HAP-1 (cell line): ENCODE measurements around the gene RAB12.
"Not testable (repeated sequence)": the region's sequence is repeated elsewhere in the genome, so short reads cannot be mapped to it uniquely, and the experiment has no call there.

Source experiments
- DNase-seq, 2 experiments: peaks; one replicate each; pipeline ENCODE4 v3.0.0-alpha.2; 2016 to 2020; ENCODE audit warnings: low spot score in 2 of 2
- H3K27me3 ChIP-seq: fragments of 250-450 bp; sonication (Bioruptor Pico); 2 replicates; pipeline ENCODE4 v1.5.1; 2020; ENCODE audit warnings: low read depth, mild to moderate bottlenecking, moderate library complexity
- H3K36me3 ChIP-seq: fragments of 250-450 bp; sonication (Bioruptor Pico); replicated peaks from 2 replicates; pipeline ENCODE4 v1.5.1; 2020; ENCODE audit warnings: mild to moderate bottlenecking
- H3K4me1 ChIP-seq: fragments of 250-450 bp; sonication (Bioruptor Pico); 2 replicates; pipeline ENCODE4 v1.5.1; 2020; ENCODE audit warnings: mild to moderate bottlenecking
- H3K4me3 ChIP-seq: fragments of 250-450 bp; sonication (Bioruptor Pico); 2 replicates; pipeline ENCODE4 v1.5.1; 2020; ENCODE audit warnings: mild to moderate bottlenecking, moderate library complexity
- H3K9me3 ChIP-seq: fragments of 250-450 bp; sonication (Bioruptor Pico); 2 replicates; pipeline ENCODE4 v1.5.1; 2020; ENCODE audit warnings: mild to moderate bottlenecking, moderate library complexity
- in situ Hi-C: fragments of 300-500 bp; cut with MboI; formaldehyde crosslinking; loops from 3 replicates; pipeline ENCODE4 v1.14.3; 2020; ENCODE audit warnings: low sequenced_read_pairs, inconsistent platforms, mixed read lengths

RAB12 gene

DNA sequence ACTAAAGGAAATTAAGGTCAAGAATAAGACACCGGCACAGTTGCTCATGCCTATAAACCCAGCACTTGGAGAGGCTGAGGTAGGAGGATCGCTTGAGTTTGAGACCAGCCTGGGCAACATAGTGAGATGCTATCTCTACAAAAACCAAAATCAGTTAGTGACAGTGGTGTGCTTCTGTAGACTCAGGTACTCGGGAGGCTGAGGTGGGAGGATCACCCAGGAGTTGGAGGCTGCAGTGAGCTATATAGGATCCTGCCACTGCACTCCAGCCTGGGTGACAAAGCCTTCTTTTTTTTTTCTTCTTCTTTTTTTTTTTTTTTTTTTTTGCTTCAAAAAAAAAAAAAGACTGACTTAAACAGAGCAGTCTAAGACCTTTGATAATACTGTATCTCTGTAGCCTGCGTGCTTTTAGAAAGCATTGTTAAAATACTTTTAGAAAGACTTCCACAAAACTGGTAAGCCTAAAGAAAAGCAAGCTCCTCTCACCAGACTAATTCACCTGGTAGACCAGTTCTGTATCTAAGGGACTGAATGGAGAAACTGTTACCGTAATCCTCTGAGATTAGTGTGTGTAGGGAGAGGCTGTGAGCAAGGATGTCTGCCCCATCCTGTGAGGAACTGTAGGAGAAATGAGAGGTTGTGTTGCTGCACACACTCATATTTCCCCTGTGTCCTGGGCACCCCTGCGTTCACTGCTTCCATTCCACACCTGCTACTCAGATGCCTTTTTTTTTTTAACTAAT is 10.8 kb downstream of the RAB12 start:
- DNase-seq: no peak
- no peaks in the 10 kb centered on the region for H3K27me3 ChIP-seq

DNA sequence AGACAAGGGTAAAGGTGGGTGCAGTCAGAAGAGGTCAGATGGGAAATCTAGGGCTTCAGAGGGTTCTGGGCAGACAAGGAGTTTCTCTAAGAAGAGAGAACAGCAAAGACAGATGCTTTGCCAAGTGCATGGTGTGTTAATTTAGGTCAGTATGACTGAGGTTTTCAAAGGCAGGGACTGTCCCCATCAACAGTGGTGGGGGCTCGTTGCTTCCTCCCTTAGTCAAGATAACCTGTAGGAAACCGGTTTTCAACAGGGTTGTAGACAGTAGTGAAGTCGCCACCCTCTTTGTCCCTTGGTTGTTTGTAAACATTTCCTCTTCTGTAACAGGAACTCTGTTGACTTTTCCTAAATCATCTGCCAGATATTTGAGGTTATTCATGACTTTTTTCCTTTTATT is 11.6 kb downstream of the RAB12 start:
- no peak for DNase-seq
- in situ Hi-C loops: no loop called here
- no peaks in the 10 kb centered on the region for H3K9me3 ChIP-seq
- H3K36me3 ChIP-seq: peaks cover 14% of the 10 kb centered on the region
- H3K27me3 ChIP-seq: no peaks in the 10 kb centered on the region
- H3K4me1 ChIP-seq: peaks cover 41% of the 10 kb centered on the region
- no peak overlapping the region for H3K4me3 ChIP-seq

More for the DNA sequence above, 10.8 kb downstream of the RAB12 start:
- Histone ChIP-seq H3K4me1 (peaks cover 45% of the 10 kb centered on the region), H3K36me3 (peaks cover 5% of the 10 kb centered on the region; the same call in 1 of the 2 replicates), H3K9me3 (no peaks in the 10 kb centered on the region), H3K4me3 (no peak overlapping the region)
- in situ Hi-C loops: no loop called here

DNA sequence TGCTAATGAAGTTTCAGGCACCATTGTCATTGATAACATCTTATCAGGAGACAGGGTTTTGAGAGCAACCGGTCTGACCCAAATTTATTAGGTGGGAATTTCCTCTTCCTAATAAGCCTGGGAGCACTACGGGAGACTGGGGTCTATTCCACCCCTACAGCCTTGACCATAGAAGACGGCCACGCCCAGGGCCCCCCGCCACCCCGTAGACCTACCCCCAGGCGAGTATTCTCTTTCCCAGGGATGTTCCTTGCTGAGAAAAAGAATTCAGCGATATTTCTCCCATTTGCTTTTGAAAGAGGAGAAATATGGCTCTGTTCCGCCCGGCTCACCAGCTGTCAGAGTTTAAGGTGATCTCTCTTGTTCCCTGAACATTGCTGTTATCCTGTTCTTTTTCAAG is 13.4 kb downstream of the RAB12 start:
- peaks cover 32% of the 10 kb centered on the region for H3K4me1 ChIP-seq
- H3K27me3 ChIP-seq, H3K4me3 ChIP-seq, H3K9me3 ChIP-seq, DNase-seq, in situ Hi-C loops: not testable (repeated sequence)
- peaks cover 31% of the 10 kb centered on the region for H3K36me3 ChIP-seq

DNA sequence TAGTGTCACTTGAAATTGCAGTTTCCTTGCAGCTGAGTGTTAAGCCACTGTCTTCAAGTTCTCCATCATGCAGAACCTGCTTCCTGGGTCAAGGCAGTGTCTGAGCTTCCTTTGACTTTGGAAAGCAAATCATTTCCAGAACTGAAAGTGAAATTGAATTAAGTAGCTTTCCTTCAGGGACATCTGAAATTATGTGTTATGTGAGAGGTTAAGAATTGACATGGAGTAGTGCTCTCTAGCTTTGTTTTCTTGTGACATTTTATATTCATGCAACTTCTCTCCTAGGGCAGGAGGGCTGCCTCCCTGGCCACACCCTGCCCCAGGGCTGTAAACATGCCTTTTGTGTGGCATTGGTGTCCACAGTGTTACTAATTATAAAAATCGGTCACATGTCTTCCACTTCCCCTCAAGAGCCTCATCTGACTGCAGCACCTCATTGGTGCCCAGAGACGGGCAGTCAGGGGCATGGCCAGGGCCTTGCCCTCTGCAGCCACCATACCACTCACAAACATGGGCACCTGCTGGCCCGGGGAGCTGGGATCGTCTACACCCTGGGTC is 14.4 kb downstream of the RAB12 start:
- in situ Hi-C loops: no loop called here
- peaks cover 42% of the 10 kb centered on the region for H3K4me1 ChIP-seq
- no peak overlapping the region for H3K4me3 ChIP-seq
- DNase-seq: peak; percentile 33 to 74
- no peaks in the 10 kb centered on the region for H3K9me3 ChIP-seq
- peaks cover 31% of the 10 kb centered on the region for H3K36me3 ChIP-seq
- no peaks in the 10 kb centered on the region for H3K27me3 ChIP-seq

DNA sequence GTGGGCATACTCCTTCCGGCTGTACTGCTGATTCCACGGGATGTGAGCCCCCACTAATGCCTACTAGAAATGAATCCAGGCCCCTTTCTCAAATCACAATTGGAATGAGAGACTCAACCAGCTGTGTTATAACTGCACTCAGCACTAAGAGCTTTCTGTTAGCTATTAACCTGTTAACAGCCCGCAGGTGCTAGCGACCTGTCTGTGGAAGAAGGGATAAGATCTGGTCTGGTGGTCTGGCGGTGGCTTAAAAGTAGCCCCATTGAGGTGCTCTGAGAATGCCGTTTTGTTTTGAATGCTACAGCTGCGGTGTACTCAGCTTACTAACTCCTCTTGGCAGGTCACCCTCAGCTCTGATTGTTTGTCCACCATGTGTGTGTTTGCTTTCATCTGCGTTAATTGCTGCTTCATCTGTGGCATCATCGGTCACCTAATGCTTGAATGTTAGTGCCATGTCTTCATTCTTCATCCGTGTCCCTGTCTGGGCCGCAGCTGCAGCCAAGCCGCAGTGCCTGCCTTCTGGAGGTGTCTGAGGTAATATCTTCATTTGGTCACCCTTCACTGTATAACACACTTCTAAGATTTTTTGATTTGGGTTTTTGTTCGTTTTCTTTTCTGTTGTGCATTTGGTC is 16.3 kb downstream of the RAB12 start:
- DNase-seq: no peak
- in situ Hi-C loops: no loop called here
- Histone ChIP-seq H3K4me1 (peaks cover 55% of the 10 kb centered on the region), H3K36me3 (peaks cover 31% of the 10 kb centered on the region), H3K27me3 (no peaks in the 10 kb centered on the region), H3K9me3 (no peaks in the 10 kb centered on the region), H3K4me3 (no peak overlapping the region)

DNA sequence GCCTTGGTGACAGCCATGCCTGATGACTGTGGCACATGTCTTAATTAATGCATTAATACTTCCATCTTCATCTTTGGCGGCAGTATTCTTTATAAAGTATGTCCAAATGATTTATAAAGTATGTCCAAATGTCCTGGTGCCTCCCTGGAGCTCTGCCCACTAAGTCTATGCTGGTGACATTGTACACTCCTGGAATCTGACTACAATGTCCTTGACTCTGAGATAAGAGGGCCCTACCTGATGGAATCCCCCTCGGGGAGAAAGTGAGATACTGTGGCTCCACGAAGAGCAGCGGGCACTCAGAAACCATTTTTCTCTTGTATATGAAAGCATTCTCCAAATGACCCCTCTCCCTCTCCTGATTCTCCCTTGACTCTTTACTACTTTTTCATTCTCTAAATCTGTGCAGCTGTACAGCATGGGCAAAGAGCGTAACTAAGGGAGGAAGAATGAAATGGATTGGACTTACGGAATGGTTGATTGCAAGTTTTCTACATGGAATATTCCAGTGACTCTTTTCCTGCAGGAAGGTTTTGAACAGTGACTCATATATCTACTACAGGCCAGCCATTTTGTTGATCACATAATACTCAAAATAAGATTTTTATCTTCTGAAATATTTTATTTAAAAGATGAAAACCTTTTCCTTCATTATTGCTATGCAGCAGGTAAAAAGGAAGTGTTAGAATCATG is 17.3 kb downstream of the RAB12 start:
- H3K9me3 ChIP-seq: no peaks in the 10 kb centered on the region
- peaks cover 51% of the 10 kb centered on the region for H3K4me1 ChIP-seq
- peaks cover 31% of the 10 kb centered on the region for H3K36me3 ChIP-seq
- in situ Hi-C loops: no loop called here
- no peaks in the 10 kb centered on the region for H3K27me3 ChIP-seq
- DNase-seq: no peak
- no peak overlapping the region for H3K4me3 ChIP-seq

DNA sequence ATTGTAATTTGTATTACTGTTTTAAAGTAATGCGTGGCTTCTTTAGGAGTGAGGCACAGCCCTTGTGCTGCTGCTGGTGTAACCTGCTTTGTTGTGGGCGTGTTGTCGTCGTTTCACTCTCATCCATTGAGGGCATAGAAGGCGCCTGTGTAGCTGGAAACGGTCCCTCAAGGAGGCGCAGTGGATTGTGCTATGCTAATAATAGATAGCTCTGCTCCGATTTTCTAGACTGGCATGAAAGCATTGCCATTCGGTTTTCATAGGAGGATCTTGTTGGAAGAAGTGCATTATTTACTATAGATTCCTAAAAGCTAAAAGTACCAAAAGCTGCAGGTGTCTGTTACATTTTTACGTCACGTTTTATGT is 17.9 kb downstream of the RAB12 start:
- DNase-seq: no peak
- no peak overlapping the region for H3K4me3 ChIP-seq
- peaks cover 29% of the 10 kb centered on the region for H3K36me3 ChIP-seq
- H3K9me3 ChIP-seq: no peaks in the 10 kb centered on the region
- H3K4me1 ChIP-seq: peaks cover 46% of the 10 kb centered on the region
- in situ Hi-C loops: no loop called here
- no peaks in the 10 kb centered on the region for H3K27me3 ChIP-seq

DNA sequence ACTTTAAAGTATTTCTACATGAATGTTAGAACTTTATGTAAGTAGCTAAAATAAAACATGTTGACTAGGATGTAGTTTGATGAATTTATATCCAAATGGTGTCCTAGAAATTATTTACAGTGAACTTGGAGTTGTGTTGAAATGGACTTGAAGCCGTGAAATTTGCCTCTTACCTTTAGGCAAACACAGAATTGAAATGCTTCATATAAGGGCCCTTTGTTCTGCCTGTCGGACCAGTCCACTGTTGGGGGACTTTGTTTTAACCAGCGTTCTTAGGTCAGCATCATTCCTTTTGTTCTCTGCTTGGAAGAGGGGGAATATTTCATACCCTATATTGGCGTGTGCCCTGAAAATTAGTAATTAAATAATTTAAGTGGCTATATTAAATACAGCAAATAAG is 18.3 kb downstream of the RAB12 start:
- peaks cover 28% of the 10 kb centered on the region for H3K36me3 ChIP-seq
- peaks cover 41% of the 10 kb centered on the region for H3K4me1 ChIP-seq

DNA sequence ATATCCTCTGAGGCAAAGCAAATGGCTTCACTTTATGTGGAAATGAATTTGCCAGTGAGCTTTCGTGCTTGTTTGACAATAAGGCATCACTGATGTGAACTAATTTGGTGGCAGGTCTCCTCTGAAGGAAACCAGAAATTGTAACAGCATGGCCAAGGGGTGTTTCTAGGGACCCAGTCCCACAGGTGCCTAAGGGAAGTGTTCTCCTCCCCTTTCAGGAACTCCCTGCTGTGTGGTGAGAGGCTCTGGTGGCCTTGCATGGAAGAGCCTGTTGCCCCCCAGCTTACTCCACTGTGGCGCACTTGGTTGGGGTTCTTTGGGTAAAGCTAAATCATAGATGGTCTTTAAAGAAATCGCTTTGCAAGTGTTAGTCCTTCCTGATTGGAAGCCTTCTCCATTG is 20.4 kb downstream of the RAB12 start:
- Histone ChIP-seq H3K36me3 (peaks cover 42% of the 10 kb centered on the region), H3K27me3 (no peaks in the 10 kb centered on the region), H3K4me1 (peaks cover 26% of the 10 kb centered on the region), H3K4me3 (no peak overlapping the region), H3K9me3 (no peaks in the 10 kb centered on the region)
- in situ Hi-C loops: no loop called here
- DNase-seq: no peak

More for the DNA sequence above, 18.3 kb downstream of the RAB12 start:
- no peak overlapping the region for H3K4me3 ChIP-seq
- no peaks in the 10 kb centered on the region for H3K9me3 ChIP-seq
- no peaks in the 10 kb centered on the region for H3K27me3 ChIP-seq
- in situ Hi-C loops: no loop called here
- DNase-seq: no peak

DNA sequence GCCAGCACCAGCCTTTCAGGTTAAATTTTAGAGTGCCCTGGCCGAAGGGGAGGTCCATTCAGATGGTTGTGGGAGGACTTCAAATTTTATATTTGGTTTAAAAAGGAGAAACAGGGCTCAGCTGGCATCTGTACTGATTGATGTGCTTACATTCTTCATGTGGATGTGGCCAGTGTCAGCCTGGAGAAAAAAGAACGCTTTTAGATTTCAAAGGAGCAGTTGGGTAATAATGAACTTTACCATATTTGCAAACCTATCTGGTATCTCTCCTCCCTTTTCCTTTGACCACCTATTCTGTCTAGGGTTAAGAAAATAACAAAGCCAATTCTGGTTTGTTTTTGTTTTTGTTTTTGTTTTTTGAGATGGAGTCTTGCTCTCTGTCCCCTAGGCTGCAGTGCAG is 21.3 kb downstream of the RAB12 start:
- Histone ChIP-seq H3K4me1 (peaks cover 26% of the 10 kb centered on the region), H3K4me3 (no peak overlapping the region), H3K9me3 (no peaks in the 10 kb centered on the region), H3K36me3 (peaks cover 43% of the 10 kb centered on the region), H3K27me3 (no peaks in the 10 kb centered on the region)
- in situ Hi-C loops: no loop called here
- DNase-seq: no peak

DNA sequence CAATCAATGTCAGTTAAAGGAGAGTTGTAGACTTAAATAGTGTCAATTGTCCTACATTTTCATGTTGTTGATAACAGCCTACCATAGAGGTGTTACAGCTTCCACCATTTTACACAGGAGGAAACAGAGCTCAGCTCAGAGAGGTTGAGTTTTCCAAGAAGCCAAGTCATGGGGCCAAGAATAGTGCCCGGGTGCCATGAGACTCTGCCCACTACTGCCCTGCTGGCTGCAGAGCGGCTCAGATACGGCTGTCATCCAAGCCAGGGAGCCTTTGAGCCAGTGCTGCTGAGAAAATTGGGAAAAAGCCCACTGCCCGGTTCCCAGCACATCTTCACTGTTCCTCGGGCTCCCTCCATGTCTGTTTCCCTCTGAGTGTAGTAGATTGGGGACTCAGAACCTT is 22.0 kb downstream of the RAB12 start:
- Histone ChIP-seq H3K27me3 (no peaks in the 10 kb centered on the region), H3K36me3 (peaks cover 43% of the 10 kb centered on the region), H3K4me1 (peaks cover 26% of the 10 kb centered on the region), H3K9me3 (no peaks in the 10 kb centered on the region), H3K4me3 (no peak overlapping the region)
- in situ Hi-C loops: no loop called here
- no peak for DNase-seq

DNA sequence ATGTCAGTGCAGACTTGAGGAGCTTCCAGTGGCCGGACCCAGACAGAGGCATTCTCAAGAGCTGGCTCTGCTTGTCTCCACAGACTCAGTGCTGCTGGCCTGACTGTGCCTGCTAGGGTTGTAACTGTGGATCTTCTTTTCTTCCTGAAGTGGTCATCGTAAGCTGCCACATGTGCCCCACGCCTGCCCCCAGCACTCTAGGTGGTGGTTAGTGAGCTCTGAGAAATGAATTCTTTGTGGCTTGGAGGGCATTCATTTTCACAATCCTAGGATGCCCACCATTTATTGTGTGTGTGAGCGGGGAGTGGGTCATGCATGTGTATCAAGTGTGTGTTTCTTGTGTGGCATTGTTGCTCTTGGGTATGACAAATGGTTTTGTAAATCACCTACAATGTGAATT is 23.1 kb downstream of the RAB12 start:
- H3K27me3 ChIP-seq: no peaks in the 10 kb centered on the region
- peaks cover 24% of the 10 kb centered on the region for H3K4me1 ChIP-seq
- no peaks in the 10 kb centered on the region for H3K9me3 ChIP-seq
- DNase-seq: no peak
- in situ Hi-C loops: no loop called here
- peaks cover 43% of the 10 kb centered on the region for H3K36me3 ChIP-seq
- H3K4me3 ChIP-seq: no peak overlapping the region

DNA sequence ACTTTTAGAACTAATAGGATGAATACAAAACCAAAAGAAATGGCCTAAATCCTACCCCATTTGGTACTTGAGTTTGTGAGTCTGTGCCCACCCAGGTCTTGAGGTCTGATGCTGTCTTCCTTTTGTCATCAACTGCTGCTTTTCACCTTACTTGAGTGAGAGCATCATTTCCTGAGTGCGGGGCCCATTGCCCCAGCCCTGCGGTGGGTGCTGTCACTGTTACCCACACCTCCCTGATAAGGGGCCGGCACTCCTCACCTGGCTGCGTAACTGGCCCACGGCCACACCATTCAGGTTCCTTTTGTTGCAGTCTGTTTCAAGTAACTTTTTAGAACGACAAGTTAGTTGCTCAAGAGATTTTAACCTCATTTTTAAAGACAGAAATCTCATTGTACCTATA is 25.3 kb downstream of the RAB12 start:
- H3K4me1 ChIP-seq: peaks cover 7% of the 10 kb centered on the region; the same call in 1 of the 2 replicates
- in situ Hi-C loops: no loop called here
- H3K36me3 ChIP-seq: peaks cover 61% of the 10 kb centered on the region
- no peaks in the 10 kb centered on the region for H3K27me3 ChIP-seq
- H3K9me3 ChIP-seq: no peaks in the 10 kb centered on the region
- DNase-seq: no peak
- H3K4me3 ChIP-seq: no peak overlapping the region

DNA sequence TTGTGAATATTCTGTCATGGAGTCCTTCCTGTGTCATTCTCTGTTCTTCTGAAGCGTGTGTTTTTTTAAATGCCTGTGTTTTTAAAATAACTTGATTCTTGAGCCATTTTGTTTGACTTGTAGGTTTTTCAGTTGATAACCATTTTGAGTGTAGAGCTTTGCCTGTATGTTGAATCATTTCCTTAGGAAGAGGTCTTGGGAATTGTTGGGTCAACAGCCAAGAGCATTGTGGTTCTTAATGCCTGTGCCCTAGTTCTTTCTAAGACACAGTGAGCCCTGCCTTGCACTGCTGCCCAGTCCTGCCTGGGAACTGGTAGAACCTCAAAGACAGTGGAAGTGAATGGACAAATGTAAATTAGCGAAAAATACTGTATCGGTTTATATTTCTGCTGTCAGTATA is 25.9 kb downstream of the RAB12 start:
- Histone ChIP-seq H3K4me3 (no peak overlapping the region), H3K4me1 (peaks cover 1% of the 10 kb centered on the region; the same call in 1 of the 2 replicates), H3K9me3 (no peaks in the 10 kb centered on the region), H3K27me3 (no peaks in the 10 kb centered on the region), H3K36me3 (peaks cover 66% of the 10 kb centered on the region)
- in situ Hi-C loops: no loop called here
- DNase-seq: no peak
